HL-60 (cell line): ENCODE measurements around the gene PIGT. TPM values are rescaled to one million over a fixed set of nuclear protein-coding genes. Genes with fewer than 3 reads are reported as not detected.
"Not testable (repeated sequence)": the region's sequence is repeated elsewhere in the genome, so short reads cannot be mapped to it uniquely, and the experiment has no call there.

Source experiments
- DNase-seq, 2 experiments: peaks; one replicate each; pipeline ENCODE4 v3.0.0-alpha.2; 2010 to 2020; ENCODE audit warnings: low read depth in 1 of 2, low spot score in 1 of 2
- H3K27ac ChIP-seq: fragments of 250-450 bp; sonication (Bioruptor Pico); replicated peaks from 2 replicates; pipeline ENCODE4 v1.5.1; 2020; ENCODE audit warnings: mild to moderate bottlenecking, moderate library complexity
- H3K27me3 ChIP-seq: fragments of 250-450 bp; sonication (Bioruptor Pico); 2 replicates; pipeline ENCODE4 v1.5.1; 2021; ENCODE audit warnings: mild to moderate bottlenecking, moderate library complexity; ENCODE audit not compliant: insufficient read depth, poor library complexity, severe bottlenecking
- H3K4me3 ChIP-seq: replicated peaks from 2 replicates; pipeline ENCODE4 v1.5.1; 2011; ENCODE audit warnings: mild to moderate bottlenecking, control low read depth, low read length; ENCODE audit not compliant: insufficient read depth
- GABPA ChIP-seq: IDR thresholded peaks from 2 replicates; pipeline ENCODE4 v1.6.1; 2012; ENCODE audit warnings: low read depth
- POLR2AphosphoS5 ChIP-seq: IDR thresholded peaks from 2 replicates; pipeline ENCODE4 v1.6.1; 2012; ENCODE audit warnings: low read depth
- SPI1 ChIP-seq: IDR thresholded peaks from 2 replicates; pipeline ENCODE4 v1.6.1; 2012; ENCODE audit warnings: low read depth, mild to moderate bottlenecking, borderline replicate concordance
- microRNA-seq: library from miRNA; unstranded; fragments of <30 nt; microRNA quantifications from one replicate; pipeline ENCODE4, GENCODE V29; 2018
- TF ChIP-seq, protein P1 (sequence below): IDR thresholded peaks from 2 replicates; pipeline ENCODE4 v1.6.1; 2012; ENCODE audit warnings: low read depth; ENCODE audit not compliant: insufficient replicate concordance
- TF ChIP-seq, protein P2 (sequence below): IDR thresholded peaks from one replicate; pipeline ENCODE4 v1.5.1; 2011; ENCODE audit warnings: low read length, control low read depth, inconsistent platforms; ENCODE audit not compliant: insufficient read depth

PIGT gene

DNA sequence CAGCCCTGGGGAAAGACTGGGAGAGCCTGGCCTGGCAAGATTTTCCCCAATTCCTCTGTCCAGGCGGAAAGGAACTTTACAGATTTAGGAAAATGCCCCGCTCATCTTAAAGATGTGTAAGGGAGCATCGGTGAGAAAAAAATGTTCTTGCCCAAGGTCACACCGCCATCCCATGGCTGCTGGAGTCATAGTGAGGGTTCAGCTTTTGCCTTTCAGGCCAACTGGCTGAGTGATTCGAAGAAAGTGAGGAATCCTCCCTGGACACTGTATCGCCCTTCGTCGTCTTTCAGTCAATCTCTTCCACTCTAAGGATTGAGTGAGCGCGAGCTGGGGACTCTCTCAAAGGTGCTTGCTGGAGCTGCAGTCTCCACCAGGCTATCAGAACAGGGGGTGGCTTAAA is 55.0 kb downstream of the PIGT start:
- Histone ChIP-seq H3K4me3 (no peak overlapping the region), H3K27me3 (peaks cover 46% of the 10 kb centered on the region), H3K27ac (no peak overlapping the region)
- TF ChIP-seq, protein P1, sequence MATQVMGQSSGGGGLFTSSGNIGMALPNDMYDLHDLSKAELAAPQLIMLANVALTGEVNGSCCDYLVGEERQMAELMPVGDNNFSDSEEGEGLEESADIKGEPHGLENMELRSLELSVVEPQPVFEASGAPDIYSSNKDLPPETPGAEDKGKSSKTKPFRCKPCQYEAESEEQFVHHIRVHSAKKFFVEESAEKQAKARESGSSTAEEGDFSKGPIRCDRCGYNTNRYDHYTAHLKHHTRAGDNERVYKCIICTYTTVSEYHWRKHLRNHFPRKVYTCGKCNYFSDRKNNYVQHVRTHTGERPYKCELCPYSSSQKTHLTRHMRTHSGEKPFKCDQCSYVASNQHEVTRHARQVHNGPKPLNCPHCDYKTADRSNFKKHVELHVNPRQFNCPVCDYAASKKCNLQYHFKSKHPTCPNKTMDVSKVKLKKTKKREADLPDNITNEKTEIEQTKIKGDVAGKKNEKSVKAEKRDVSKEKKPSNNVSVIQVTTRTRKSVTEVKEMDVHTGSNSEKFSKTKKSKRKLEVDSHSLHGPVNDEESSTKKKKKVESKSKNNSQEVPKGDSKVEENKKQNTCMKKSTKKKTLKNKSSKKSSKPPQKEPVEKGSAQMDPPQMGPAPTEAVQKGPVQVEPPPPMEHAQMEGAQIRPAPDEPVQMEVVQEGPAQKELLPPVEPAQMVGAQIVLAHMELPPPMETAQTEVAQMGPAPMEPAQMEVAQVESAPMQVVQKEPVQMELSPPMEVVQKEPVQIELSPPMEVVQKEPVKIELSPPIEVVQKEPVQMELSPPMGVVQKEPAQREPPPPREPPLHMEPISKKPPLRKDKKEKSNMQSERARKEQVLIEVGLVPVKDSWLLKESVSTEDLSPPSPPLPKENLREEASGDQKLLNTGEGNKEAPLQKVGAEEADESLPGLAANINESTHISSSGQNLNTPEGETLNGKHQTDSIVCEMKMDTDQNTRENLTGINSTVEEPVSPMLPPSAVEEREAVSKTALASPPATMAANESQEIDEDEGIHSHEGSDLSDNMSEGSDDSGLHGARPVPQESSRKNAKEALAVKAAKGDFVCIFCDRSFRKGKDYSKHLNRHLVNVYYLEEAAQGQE = no peak
- TF ChIP-seq GABPA (no peak), POLR2AphosphoS5 (no peak), SPI1 (no peak)
- TF ChIP-seq, protein P2, sequence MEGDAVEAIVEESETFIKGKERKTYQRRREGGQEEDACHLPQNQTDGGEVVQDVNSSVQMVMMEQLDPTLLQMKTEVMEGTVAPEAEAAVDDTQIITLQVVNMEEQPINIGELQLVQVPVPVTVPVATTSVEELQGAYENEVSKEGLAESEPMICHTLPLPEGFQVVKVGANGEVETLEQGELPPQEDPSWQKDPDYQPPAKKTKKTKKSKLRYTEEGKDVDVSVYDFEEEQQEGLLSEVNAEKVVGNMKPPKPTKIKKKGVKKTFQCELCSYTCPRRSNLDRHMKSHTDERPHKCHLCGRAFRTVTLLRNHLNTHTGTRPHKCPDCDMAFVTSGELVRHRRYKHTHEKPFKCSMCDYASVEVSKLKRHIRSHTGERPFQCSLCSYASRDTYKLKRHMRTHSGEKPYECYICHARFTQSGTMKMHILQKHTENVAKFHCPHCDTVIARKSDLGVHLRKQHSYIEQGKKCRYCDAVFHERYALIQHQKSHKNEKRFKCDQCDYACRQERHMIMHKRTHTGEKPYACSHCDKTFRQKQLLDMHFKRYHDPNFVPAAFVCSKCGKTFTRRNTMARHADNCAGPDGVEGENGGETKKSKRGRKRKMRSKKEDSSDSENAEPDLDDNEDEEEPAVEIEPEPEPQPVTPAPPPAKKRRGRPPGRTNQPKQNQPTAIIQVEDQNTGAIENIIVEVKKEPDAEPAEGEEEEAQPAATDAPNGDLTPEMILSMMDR = no peak
- no peak for DNase-seq

DNA sequence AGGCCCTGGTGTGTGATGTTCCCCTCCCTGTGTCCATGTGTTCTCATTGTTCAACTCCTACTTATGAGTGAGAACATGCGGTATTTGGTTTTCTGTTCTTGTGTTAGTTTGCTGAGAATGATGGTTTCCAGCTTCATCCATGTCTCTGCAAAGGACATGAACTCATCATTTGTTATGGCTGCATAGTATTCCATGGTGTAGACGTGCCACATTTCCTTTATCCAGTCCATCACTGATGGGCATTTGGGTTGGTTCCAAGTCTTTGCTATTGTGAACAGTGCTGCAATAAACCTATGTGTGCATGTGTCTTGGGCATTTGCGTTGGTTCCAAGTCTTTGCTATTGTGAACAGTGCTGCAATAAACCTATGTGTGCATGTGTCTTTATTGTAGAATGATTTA is 56.3 kb downstream of the PIGT start:
- DNase-seq = not testable (repeated sequence)
- peaks cover 46% of the 10 kb centered on the region for H3K27me3 ChIP-seq

More for the DNA sequence above, 56.3 kb downstream of the PIGT start:
- H3K27ac ChIP-seq, H3K4me3 ChIP-seq: not testable (repeated sequence)

Small RNA genes within 50 kb of the gene (microRNA-seq; reads per million reads assigned to microRNA genes)
- gene MIR6812 = not detected
